ENCODE measurements around the gene ASB18. TPM values are rescaled to one million over a fixed set of nuclear protein-coding genes. Genes with fewer than 3 reads are reported as not detected.

The ASB18 gene
- polyA plus RNA-seq, 1 donor (not counting 4 experiments of a cell fraction or from before 2014, with no cell fraction given), result not detected

DNA sequence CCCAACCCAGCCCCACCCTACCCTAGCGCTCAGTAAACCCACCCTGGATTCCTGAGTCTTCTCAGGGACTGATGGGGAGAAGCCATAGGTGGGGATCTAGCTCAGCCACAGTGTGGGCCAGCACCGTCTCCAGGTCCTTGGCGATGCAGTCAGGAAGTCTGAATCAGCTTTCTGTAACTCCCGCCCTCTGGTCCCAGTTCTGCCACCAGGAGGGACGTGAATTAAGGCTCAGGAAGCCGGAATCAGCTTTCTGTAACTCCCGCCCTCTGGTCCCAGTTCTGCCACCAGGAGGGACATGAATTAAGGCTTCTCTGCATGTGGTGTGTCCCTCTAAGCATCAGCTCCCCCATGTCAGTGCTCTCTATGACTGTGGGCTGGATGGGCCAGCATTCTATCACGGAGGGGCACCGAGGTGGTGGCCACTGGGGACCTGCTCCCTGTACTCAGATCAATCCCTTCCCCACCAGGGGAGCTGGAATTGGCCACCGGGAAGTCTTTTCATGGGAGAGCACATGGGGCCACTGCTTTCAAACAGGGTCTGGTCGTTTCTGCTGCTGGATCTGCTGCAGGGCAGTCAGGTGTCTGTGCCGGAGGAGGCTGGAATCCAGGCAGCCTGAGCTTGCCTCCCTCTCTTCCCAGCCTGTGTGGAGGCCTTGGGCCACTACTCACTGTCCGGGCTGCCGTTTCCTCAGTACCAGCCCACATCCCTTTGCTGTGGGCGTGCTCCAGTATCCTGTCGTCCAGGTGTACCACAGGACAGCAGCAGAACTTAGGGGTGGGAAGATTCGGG is 24.7 kb downstream of the ASB18 start:
- TF ChIP-seq, protein P1, sequence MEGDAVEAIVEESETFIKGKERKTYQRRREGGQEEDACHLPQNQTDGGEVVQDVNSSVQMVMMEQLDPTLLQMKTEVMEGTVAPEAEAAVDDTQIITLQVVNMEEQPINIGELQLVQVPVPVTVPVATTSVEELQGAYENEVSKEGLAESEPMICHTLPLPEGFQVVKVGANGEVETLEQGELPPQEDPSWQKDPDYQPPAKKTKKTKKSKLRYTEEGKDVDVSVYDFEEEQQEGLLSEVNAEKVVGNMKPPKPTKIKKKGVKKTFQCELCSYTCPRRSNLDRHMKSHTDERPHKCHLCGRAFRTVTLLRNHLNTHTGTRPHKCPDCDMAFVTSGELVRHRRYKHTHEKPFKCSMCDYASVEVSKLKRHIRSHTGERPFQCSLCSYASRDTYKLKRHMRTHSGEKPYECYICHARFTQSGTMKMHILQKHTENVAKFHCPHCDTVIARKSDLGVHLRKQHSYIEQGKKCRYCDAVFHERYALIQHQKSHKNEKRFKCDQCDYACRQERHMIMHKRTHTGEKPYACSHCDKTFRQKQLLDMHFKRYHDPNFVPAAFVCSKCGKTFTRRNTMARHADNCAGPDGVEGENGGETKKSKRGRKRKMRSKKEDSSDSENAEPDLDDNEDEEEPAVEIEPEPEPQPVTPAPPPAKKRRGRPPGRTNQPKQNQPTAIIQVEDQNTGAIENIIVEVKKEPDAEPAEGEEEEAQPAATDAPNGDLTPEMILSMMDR (optimal IDR thresholded peaks at IDR 0.05 in 1 of 3, IDR thresholded peaks at IDR 0.05 in 1 of 3, conservative IDR thresholded peaks at IDR 0.05 in 1 of 3; ENCODE audit: extremely low read depth in 1 of 3, insufficient read depth in 2 of 3, low read length in 3 of 3), result no peak
- TF ChIP-seq EZH2 (IDR thresholded peaks at IDR 0.05; ENCODE audit: low read length), result no peak
- peaks cover 69% of the 10 kb centered on the region for H3K27me3 ChIP-seq (ENCODE audit: control insufficient read depth, extremely low read depth, insufficient read depth, low read length)
- H2AFZ ChIP-seq (ENCODE audit: control insufficient read depth, low read length), result no peak overlapping the region
- DNase-seq (ENCODE audit: low read depth, low spot score), result no peak
- H3K4me2 ChIP-seq (ENCODE audit: control insufficient read depth, extremely low read depth, insufficient read depth, low read depth, low read length), result no peak overlapping the region
- FAIRE-seq, result no peak
- H3K9me1 ChIP-seq (ENCODE audit: control insufficient read depth, extremely low read depth, insufficient read depth, low read length), result no peaks in the 10 kb centered on the region
- no peaks in the 10 kb centered on the region for H3K36me3 ChIP-seq (ENCODE audit: control insufficient read depth in 2 of 2, extremely low read depth in 1 of 2, insufficient read depth in 2 of 2, low read length in 2 of 2)
- H3K9me3 ChIP-seq (ENCODE audit: control insufficient read depth, low read depth, low read length), result no peaks in the 10 kb centered on the region
- no peak overlapping the region for H3K4me3 ChIP-seq (ENCODE audit: control insufficient read depth in 2 of 3, extremely low read depth in 1 of 3, insufficient read depth in 2 of 3, low read depth in 1 of 3, low read length in 3 of 3)
- dilution Hi-C loops (cut with MboI; ENCODE audit: extremely low pct_ligation_motif_present, low sequenced_read_pairs), result no loop called here
- H4K20me1 ChIP-seq (ENCODE audit: control insufficient read depth, extremely low read depth, insufficient read depth, low read length), result no peaks in the 10 kb centered on the region
- no peak overlapping the region for H3K27ac ChIP-seq (ENCODE audit: control insufficient read depth, insufficient read depth, low read length)
- no peaks in the 10 kb centered on the region for H3K4me1 ChIP-seq (ENCODE audit: control insufficient read depth, extremely low read depth, insufficient read depth, low read length)
- H3K79me2 ChIP-seq (ENCODE audit: control insufficient read depth, insufficient read depth, low read length), result no peaks in the 10 kb centered on the region
- H3K9ac ChIP-seq (ENCODE audit: control insufficient read depth, extremely low read depth, insufficient read depth, low read length), result no peak overlapping the region

DNA sequence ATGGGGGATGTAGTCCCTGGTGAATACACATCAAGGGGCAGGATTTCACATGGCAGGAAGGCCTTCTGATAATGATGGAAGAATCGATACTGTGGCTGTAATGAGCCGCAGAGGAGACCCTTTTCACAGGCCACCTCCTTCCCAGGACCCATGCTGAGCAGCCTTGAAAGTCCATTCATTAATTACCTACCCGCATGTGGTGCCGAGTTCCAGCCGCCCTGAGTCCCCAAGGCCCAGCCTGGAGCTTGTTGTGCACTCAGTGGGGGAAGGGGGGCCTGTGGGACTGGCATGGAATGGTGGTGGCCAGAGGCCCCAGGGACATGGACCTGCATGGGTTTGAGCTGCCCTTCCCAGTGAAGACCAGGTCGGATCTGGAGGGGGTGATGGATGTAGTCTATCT is 25.5 kb downstream of the ASB18 start:
- Histone ChIP-seq H3K27ac (ENCODE audit: control insufficient read depth, insufficient read depth, low read length) (no peak overlapping the region), H3K4me3 (ENCODE audit: control insufficient read depth in 2 of 3, extremely low read depth in 1 of 3, insufficient read depth in 2 of 3, low read depth in 1 of 3, low read length in 3 of 3) (no peak overlapping the region), H3K9me1 (ENCODE audit: control insufficient read depth, extremely low read depth, insufficient read depth, low read length) (no peaks in the 10 kb centered on the region), H3K4me2 (ENCODE audit: control insufficient read depth, extremely low read depth, insufficient read depth, low read depth, low read length) (no peak overlapping the region), H3K79me2 (ENCODE audit: control insufficient read depth, insufficient read depth, low read length) (no peaks in the 10 kb centered on the region), H3K9me3 (ENCODE audit: control insufficient read depth, low read depth, low read length) (no peaks in the 10 kb centered on the region), H3K27me3 (ENCODE audit: control insufficient read depth, extremely low read depth, insufficient read depth, low read length) (peaks cover 72% of the 10 kb centered on the region), H3K9ac (ENCODE audit: control insufficient read depth, extremely low read depth, insufficient read depth, low read length) (no peak overlapping the region), H3K36me3 (ENCODE audit: control insufficient read depth in 2 of 2, extremely low read depth in 1 of 2, insufficient read depth in 2 of 2, low read length in 2 of 2) (no peaks in the 10 kb centered on the region), H2AFZ (ENCODE audit: control insufficient read depth, low read length) (no peak overlapping the region), H3K4me1 (ENCODE audit: control insufficient read depth, extremely low read depth, insufficient read depth, low read length) (no peaks in the 10 kb centered on the region), H4K20me1 (ENCODE audit: control insufficient read depth, extremely low read depth, insufficient read depth, low read length) (no peaks in the 10 kb centered on the region)
- dilution Hi-C loops (cut with MboI; ENCODE audit: extremely low pct_ligation_motif_present, low sequenced_read_pairs), result no loop called here
- FAIRE-seq, result no peak
- no peak for DNase-seq (ENCODE audit: low read depth, low spot score)
- TF ChIP-seq EZH2 (IDR thresholded peaks at IDR 0.05; ENCODE audit: low read length), result no peak
- TF ChIP-seq, protein P1 (optimal IDR thresholded peaks at IDR 0.05 in 1 of 3, IDR thresholded peaks at IDR 0.05 in 1 of 3, conservative IDR thresholded peaks at IDR 0.05 in 1 of 3; ENCODE audit: extremely low read depth in 1 of 3, insufficient read depth in 2 of 3, low read length in 3 of 3), result no peak

Data from keratinocyte (primary cell).